ENCODE results near the gene IFNA1. TPM values are rescaled to one million over a fixed set of nuclear protein-coding genes. Genes with fewer than 3 reads are reported as not detected.

Gene IFNA1
- polyA plus RNA-seq, result not detected in 2 replicates
- not detected in 2 replicates for polyA minus RNA-seq

- Histone ChIP-seq H3K27ac (ENCODE audit: low read length) (no peak within 1 kb of the TSS), H3K9me2 (ENCODE audit: insufficient read depth, low read length) (no peaks in the 10 kb centered on the region), H4K20me1 (ENCODE audit: insufficient read depth) (no peaks in the 10 kb centered on the region), H3K79me2 (replicated peaks; ENCODE audit: insufficient read depth, low read length) (no peaks in the 10 kb centered on the region), H3K27me3 (ENCODE audit: insufficient read depth, low read depth, low read length) (no peaks in the 10 kb centered on the region), H3K9ac (ENCODE audit: low read length) (no peak within 1 kb of the TSS), H3K4me3 (ENCODE audit: low read length) (no peak within 1 kb of the TSS), H2AFZ (ENCODE audit: low read depth, low read length) (no peak within 1 kb of the TSS), H3K4me2 (ENCODE audit: low read length) (no peak within 1 kb of the TSS), H3K36me3 (ENCODE audit: insufficient read depth, low read length) (no peaks in the 10 kb centered on the region), H3K9me3 (ENCODE audit: low read length) (no peaks in the 10 kb centered on the region), H3F3A (ENCODE audit: insufficient read depth, low read length, poor library complexity, severe bottlenecking) (no peaks in the 10 kb centered on the region)
- no peak for TF ChIP-seq REST (IDR thresholded peaks at IDR 0.05; ENCODE audit: borderline replicate concordance)
These were observed at the start of gene IFNA1 for GRCh38 chr9:21440139-21440538. Gene IFNA1 (plus strand): TSS chr9:21440439. CDS start chr9:21440508, 69 bp downstream.

GRCh38 chr9:21392270-21392669, 48.0 kb upstream of the IFNA1 start:
- Histone ChIP-seq H3K4me3 (ENCODE audit: low read length) (no peak overlapping the region), H2AFZ (ENCODE audit: low read depth, low read length) (no peak overlapping the region), H3K9ac (ENCODE audit: low read length) (no peak overlapping the region), H3K27me3 (ENCODE audit: insufficient read depth, low read depth, low read length) (peaks cover 8% of the 10 kb centered on the region), H3K4me2 (ENCODE audit: low read length) (no peak overlapping the region), H3F3A (ENCODE audit: insufficient read depth, low read length, poor library complexity, severe bottlenecking) (no peaks in the 10 kb centered on the region), H3K27ac (ENCODE audit: low read length) (no peak overlapping the region), H3K36me3 (ENCODE audit: insufficient read depth, low read length) (no peaks in the 10 kb centered on the region), H3K79me2 (replicated peaks; ENCODE audit: insufficient read depth, low read length) (no peaks in the 10 kb centered on the region), H3K9me2 (ENCODE audit: insufficient read depth, low read length) (no peaks in the 10 kb centered on the region), H3K9me3 (ENCODE audit: low read length) (no peaks in the 10 kb centered on the region), H4K20me1 (ENCODE audit: insufficient read depth) (no peaks in the 10 kb centered on the region)
- no peak for TF ChIP-seq REST (IDR thresholded peaks at IDR 0.05; ENCODE audit: borderline replicate concordance)
- no peak for TF ChIP-seq EP300 (conservative IDR thresholded peaks at IDR 0.05; ENCODE audit: poor library complexity, severe bottlenecking)
- no peak for TF ChIP-seq POLR2AphosphoS5 (IDR thresholded peaks at IDR 0.05)
- TF ChIP-seq TAF1 (IDR thresholded peaks at IDR 0.05; ENCODE audit: low read depth), result no peak
- no peak for TF ChIP-seq MXI1 (conservative IDR thresholded peaks at IDR 0.05; ENCODE audit: poor library complexity, severe bottlenecking)
- no peak for TF ChIP-seq EZH2 (IDR thresholded peaks at IDR 0.05; ENCODE audit: borderline replicate concordance, insufficient read depth, low read length, poor library complexity, severe bottlenecking)
- TF ChIP-seq CTCF (IDR thresholded peaks at IDR 0.05; ENCODE audit: poor library complexity, severe bottlenecking), result no peak
- no peak for TF ChIP-seq SMC3 (conservative IDR thresholded peaks at IDR 0.05; ENCODE audit: poor library complexity)
- no peak for TF ChIP-seq RAD21 (conservative IDR thresholded peaks at IDR 0.05)

All from neural cell (in vitro differentiated cells).